ENCODE measurements around the gene ZC4H2. TPM values are rescaled to one million over a fixed set of nuclear protein-coding genes. Genes with fewer than 3 reads are reported as not detected.
"Not testable (repeated sequence)": the region's sequence is repeated elsewhere in the genome, so short reads cannot be mapped to it uniquely, and the experiment has no call there.

The ZC4H2 gene
- 3.5 TPM for total RNA-seq
- long read RNA-seq, partial matches to known transcripts, result 0 of 1 reads
- long read RNA-seq, other reads (novel, unspliced or antisense), result 0 of 1 reads

DNA sequence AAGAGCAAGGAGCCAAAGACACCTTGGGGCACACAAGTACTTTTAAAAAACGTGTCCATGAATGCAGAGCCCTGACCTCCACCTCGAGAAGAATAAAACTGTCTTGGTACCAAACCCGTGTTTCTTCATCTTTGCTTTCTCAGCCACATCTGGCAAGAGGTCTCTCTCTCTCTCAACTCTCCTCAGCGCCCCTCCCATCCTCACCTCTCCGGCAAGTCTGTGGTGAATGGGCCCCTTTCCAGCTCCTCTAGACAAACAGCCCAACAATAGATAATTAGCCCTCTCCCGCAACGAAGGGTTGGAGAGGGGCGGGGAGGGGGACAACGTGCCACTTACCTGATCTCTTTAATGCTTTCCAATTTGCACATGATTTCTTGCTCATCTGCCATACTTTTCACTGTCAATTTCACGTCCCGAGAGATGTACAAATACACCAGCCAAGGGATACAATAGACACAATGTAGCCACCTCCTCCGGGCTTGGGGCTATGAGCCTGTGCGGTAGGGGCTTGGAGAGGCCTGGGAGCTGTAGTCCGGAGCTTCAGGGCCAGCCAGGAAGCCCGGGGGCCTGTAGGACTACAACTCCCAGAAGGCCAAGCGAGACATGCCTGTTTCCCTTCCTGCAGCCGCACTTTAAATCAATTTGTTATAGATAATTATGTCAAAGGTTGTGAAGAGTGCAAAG is at the start of gene ZC4H2:
TSS of gene ZC4H2 (minus strand) at position 462 of the 684 bp plus-strand sequence. CDS start at position 389, 73 bp downstream.
- intact Hi-C loops (cut with micrococcal nuclease), result no loop called here
- H3K27ac ChIP-seq (replicated peaks), result no peak within 1 kb of the TSS
- peak; percentile 71 for DNase-seq
- H3K4me3 ChIP-seq, result peak within 1 kb of the TSS; percentile 72
- no peaks in the 10 kb centered on the region for H3K36me3 ChIP-seq
- no peaks in the 10 kb centered on the region for H3K9me3 ChIP-seq (replicated peaks)
- H3K27me3 ChIP-seq (ENCODE audit: low read depth), result no peaks in the 10 kb centered on the region
- no peak for TF ChIP-seq CTCF (IDR thresholded peaks at IDR 0.05; ENCODE audit: borderline replicate concordance)
- peaks cover 6% of the 10 kb centered on the region for H3K4me1 ChIP-seq

DNA sequence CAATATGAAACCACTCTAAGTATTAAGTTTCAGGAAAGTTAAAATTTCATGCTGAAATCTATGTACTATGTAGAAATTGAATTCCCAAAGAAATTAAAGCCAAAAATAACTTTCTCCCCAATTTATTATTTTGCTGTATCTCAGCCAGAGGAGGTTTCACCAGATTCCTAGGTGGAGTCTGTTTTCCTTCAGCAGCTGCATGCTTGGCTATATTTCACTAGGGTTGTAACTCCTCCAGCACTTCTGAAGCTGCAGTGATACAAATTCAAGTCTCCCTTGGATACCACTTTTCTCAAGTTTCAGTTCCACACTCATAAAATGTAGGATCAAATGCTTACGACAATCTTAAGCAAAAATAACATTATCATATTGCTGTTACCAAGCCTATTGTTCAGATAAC is 41.2 kb upstream of the ZC4H2 start:
- Histone ChIP-seq H3K4me1 (no peaks in the 10 kb centered on the region), H3K4me3 (no peak overlapping the region), H3K9me3 (replicated peaks) (no peaks in the 10 kb centered on the region), H3K27me3 (ENCODE audit: low read depth) (no peaks in the 10 kb centered on the region), H3K27ac (replicated peaks) (no peak overlapping the region), H3K36me3 (no peaks in the 10 kb centered on the region)
- TF ChIP-seq CTCF (IDR thresholded peaks at IDR 0.05; ENCODE audit: borderline replicate concordance), result no peak
- no peak for DNase-seq
- intact Hi-C loops (cut with micrococcal nuclease), result no loop called here

- DNase-seq, result no peak
- TF ChIP-seq CTCF (IDR thresholded peaks at IDR 0.05; ENCODE audit: borderline replicate concordance), result no peak
- H3K36me3 ChIP-seq, result no peaks in the 10 kb centered on the region
- H3K9me3 ChIP-seq (replicated peaks), result no peaks in the 10 kb centered on the region
- no peaks in the 10 kb centered on the region for H3K4me1 ChIP-seq
- intact Hi-C loops (cut with micrococcal nuclease), result no loop called here
- H3K27me3 ChIP-seq (ENCODE audit: low read depth), result no peaks in the 10 kb centered on the region
- H3K27ac ChIP-seq (replicated peaks), result no peak overlapping the region
- H3K4me3 ChIP-seq, result no peak overlapping the region
Observed at GRCh38 chrX:65014230-65014629, 38.0 kb upstream of the ZC4H2 start.

DNA sequence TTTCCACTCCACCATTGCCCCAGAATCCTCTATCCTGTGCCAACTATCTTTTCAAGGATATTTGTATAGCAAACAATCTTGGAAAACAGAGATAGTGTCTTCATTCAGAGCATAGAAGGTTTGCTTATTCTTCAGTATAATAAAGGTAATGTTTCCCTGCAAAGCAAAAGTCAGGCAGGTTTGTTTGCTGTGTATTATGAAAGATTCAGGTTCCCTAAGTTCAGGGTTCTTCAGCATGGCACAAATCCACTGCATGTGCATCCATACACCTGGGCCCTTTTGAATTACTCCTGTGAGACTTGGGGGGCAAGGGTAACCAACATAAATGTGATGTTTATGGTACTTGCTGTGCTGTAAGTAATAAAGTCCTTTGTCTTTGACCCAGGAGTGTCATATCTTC is 33.2 kb upstream of the ZC4H2 start:
- no peak for TF ChIP-seq CTCF (IDR thresholded peaks at IDR 0.05; ENCODE audit: borderline replicate concordance)
- intact Hi-C loops (cut with micrococcal nuclease), result no loop called here
- Histone ChIP-seq H3K27ac (replicated peaks) (no peak overlapping the region), H3K36me3 (no peaks in the 10 kb centered on the region), H3K4me3 (no peak overlapping the region), H3K9me3 (replicated peaks) (no peaks in the 10 kb centered on the region), H3K27me3 (ENCODE audit: low read depth) (no peaks in the 10 kb centered on the region), H3K4me1 (no peaks in the 10 kb centered on the region)
- DNase-seq, result no peak

- H3K4me3 ChIP-seq; DNase-seq; H3K27ac ChIP-seq (replicated peaks); H3K4me1 ChIP-seq; intact Hi-C loops (cut with micrococcal nuclease); H3K9me3 ChIP-seq (replicated peaks); H3K36me3 ChIP-seq; H3K27me3 ChIP-seq (ENCODE audit: low read depth): not testable (repeated sequence)
Observed at GRCh38 chrX:65002208-65002607, 26.0 kb upstream of the ZC4H2 start.

- H3K4me3 ChIP-seq, result no peak overlapping the region
- no peaks in the 10 kb centered on the region for H3K36me3 ChIP-seq
- intact Hi-C loops (cut with micrococcal nuclease), result no loop called here
- no peaks in the 10 kb centered on the region for H3K4me1 ChIP-seq
- TF ChIP-seq CTCF (IDR thresholded peaks at IDR 0.05; ENCODE audit: borderline replicate concordance), result no peak
- no peak for DNase-seq
- H3K27ac ChIP-seq (replicated peaks), result no peak overlapping the region
- H3K9me3 ChIP-seq (replicated peaks), result no peaks in the 10 kb centered on the region
- H3K27me3 ChIP-seq (ENCODE audit: low read depth), result no peaks in the 10 kb centered on the region
Observed at GRCh38 chrX:64996805-64997204, 20.6 kb upstream of the ZC4H2 start.

Measured in left ventricle myocardium inferior (tissue), 1 donor.